HepG2 (cell line): Measurements from ENCODE around the gene GDAP1L1. TPM values are rescaled to one million over a fixed set of nuclear protein-coding genes. Genes with fewer than 3 reads are reported as not detected.

ENCODE experiments used
- CEBPB ChIP-seq: IDR thresholded peaks from 2 replicates; pipeline ENCODE4 v1.6.1; 2011; ENCODE audit warnings: low read depth, low read length, improper control_type of control experiment, borderline replicate concordance
- IKZF4 ChIP-seq: sonication (generic); formaldehyde crosslinking; IDR thresholded peaks from 2 replicates; pipeline ENCODE4 v1.5.1; 2020; ENCODE audit warnings: borderline replicate concordance, mild to moderate bottlenecking, low read depth, missing genetic modification reagents; ENCODE audit errors: not compliant biosample characterization
- KMT2A ChIP-seq: sonication (generic); formaldehyde crosslinking; IDR thresholded peaks from 2 replicates; pipeline ENCODE4 v1.4.0; 2020; ENCODE audit warnings: missing genetic modification reagents
- MAFK ChIP-seq, 2 experiments: IDR thresholded peaks in 1 of 2; conservative IDR thresholded peaks in 1 of 2; 2 replicates each; pipeline ENCODE4 v1.6.1; 2011; ENCODE audit warnings: improper control_type of control experiment in 2 of 2, low read length in 2 of 2
- MTF2 ChIP-seq: sonication (generic); formaldehyde crosslinking; IDR thresholded peaks from 2 replicates; pipeline ENCODE4 v1.5.0; 2020; ENCODE audit warnings: missing genetic modification reagents, borderline replicate concordance
- NR2F1 ChIP-seq, 2 experiments: fragments of 450-650 bp in 1 of 2; formaldehyde crosslinking in 1 of 2; IDR thresholded peaks; 2 replicates each; pipeline versions ENCODE4 v1.5.0 to v1.6.1; 2016 to 2020; ENCODE audit warnings: mild to moderate bottlenecking in 1 of 2, missing compliant biosample characterization in 1 of 2, missing genetic modification reagents in 1 of 2, moderate library complexity in 1 of 2
- NR2F6 ChIP-seq, 2 experiments: IDR thresholded peaks; 2 replicates each; pipeline ENCODE4 v1.6.1; 2016; ENCODE audit warnings: antibody characterized with exemption in 1 of 2, mild to moderate bottlenecking in 1 of 2
- RARA ChIP-seq: IDR thresholded peaks from 2 replicates; pipeline ENCODE4 v1.6.1; 2016; ENCODE audit warnings: missing genetic modification reagents, missing compliant biosample characterization
- RBAK ChIP-seq: sonication (generic); formaldehyde crosslinking; IDR thresholded peaks from 2 replicates; pipeline ENCODE4 v1.5.1; 2020; ENCODE audit warnings: mild to moderate bottlenecking, missing genetic modification reagents
- RBM22 ChIP-seq: fragments of 200-400 bp; formaldehyde crosslinking; optimal IDR thresholded peaks from 2 replicates; pipeline ENCODE3; 2017; ENCODE audit warnings: mild to moderate bottlenecking, low read length, moderate library complexity
- SSRP1 ChIP-seq: IDR thresholded peaks from 2 replicates; pipeline ENCODE4 v1.6.1; 2016; ENCODE audit warnings: control low read depth
- TAF15 ChIP-seq: fragments of 200-400 bp; formaldehyde crosslinking; IDR thresholded peaks from one replicate; pipeline ENCODE4 v1.6.1; 2018; ENCODE audit warnings: mild to moderate bottlenecking, low read depth, low read length; ENCODE audit not compliant: poor library complexity, severe bottlenecking
- ZBTB42 ChIP-seq: sonication (generic); formaldehyde crosslinking; IDR thresholded peaks from 2 replicates; pipeline ENCODE4 v1.5.0; 2020; ENCODE audit warnings: mild to moderate bottlenecking, missing genetic modification reagents
- ZKSCAN1 ChIP-seq: fragments of 150-350 bp; IDR thresholded peaks from 2 replicates; pipeline ENCODE4 v1.6.1; 2014; ENCODE audit warnings: low read length
- ZNF264 ChIP-seq: sonication (generic); formaldehyde crosslinking; IDR thresholded peaks from 2 replicates; pipeline ENCODE4 v1.4.0; 2020; ENCODE audit warnings: missing genetic modification reagents
- ZNF557 ChIP-seq: sonication (generic); formaldehyde crosslinking; IDR thresholded peaks from 2 replicates; pipeline ENCODE4 v1.4.0; 2020; ENCODE audit warnings: missing genetic modification reagents
- polyA plus RNA-seq, 8 experiments: library from polyadenylated mRNA; depleted of rRNA in 3 of 8; stranded (reverse) in 7 of 8; unstranded in 1 of 8; fragments of >200 nt; fragmentation: Illumina TruSeq in 4 of 8; extraction: Trizol in 4 of 8; gene quantifications; 2 replicates each; pipeline versions ENCODE4 v1.2.1 to v1.2.3, GENCODE V29; 2011 to 2016; ENCODE audit warnings: low read depth in 4 of 8, missing spikeins in 1 of 8, mixed read lengths in 1 of 8; ENCODE audit not compliant: insufficient read depth in 1 of 8
- total RNA-seq, 5 experiments: library from RNA; depleted of rRNA; stranded (reverse); fragments of >200 nt; fragmentation: Illumina TruSeq; extraction: Trizol; gene quantifications; 2 replicates each; pipeline ENCODE4 v1.2.3, GENCODE V29; 2016; ENCODE audit warnings: low read depth in 1 of 5
- TF ChIP-seq, protein P1 (sequence below): sonication (generic); formaldehyde crosslinking; IDR thresholded peaks from 2 replicates; pipeline ENCODE4 v1.5.0; 2020; ENCODE audit warnings: missing genetic modification reagents
- TF ChIP-seq, protein P2 (sequence below): sonication (generic); formaldehyde crosslinking; IDR thresholded peaks from 2 replicates; pipeline ENCODE4 v1.5.1; 2020; ENCODE audit warnings: mild to moderate bottlenecking, moderate library complexity, missing genetic modification reagents
- TF ChIP-seq, protein P3 (sequence below): sonication (generic); formaldehyde crosslinking; IDR thresholded peaks from 2 replicates; pipeline ENCODE4 v1.4.0; 2020; ENCODE audit warnings: missing genetic modification reagents
- TF ChIP-seq, protein P4 (sequence below): IDR thresholded peaks from 2 replicates; pipeline ENCODE4 v1.6.1; 2016; ENCODE audit warnings: missing compliant biosample characterization, missing genetic modification reagents, borderline replicate concordance
- TF ChIP-seq, protein P5 (sequence below): sonication (generic); formaldehyde crosslinking; IDR thresholded peaks from 2 replicates; pipeline ENCODE4 v1.5.0; 2020; ENCODE audit warnings: mild to moderate bottlenecking, missing genetic modification reagents, moderate library complexity

The GDAP1L1 gene
- total and polyA plus RNA-seq, 2 of the 13 experiments (the other 11 are each of a cell fraction or from before 2014, with no cell fraction given), result 0.04 TPM; not detected in 1

DNA sequence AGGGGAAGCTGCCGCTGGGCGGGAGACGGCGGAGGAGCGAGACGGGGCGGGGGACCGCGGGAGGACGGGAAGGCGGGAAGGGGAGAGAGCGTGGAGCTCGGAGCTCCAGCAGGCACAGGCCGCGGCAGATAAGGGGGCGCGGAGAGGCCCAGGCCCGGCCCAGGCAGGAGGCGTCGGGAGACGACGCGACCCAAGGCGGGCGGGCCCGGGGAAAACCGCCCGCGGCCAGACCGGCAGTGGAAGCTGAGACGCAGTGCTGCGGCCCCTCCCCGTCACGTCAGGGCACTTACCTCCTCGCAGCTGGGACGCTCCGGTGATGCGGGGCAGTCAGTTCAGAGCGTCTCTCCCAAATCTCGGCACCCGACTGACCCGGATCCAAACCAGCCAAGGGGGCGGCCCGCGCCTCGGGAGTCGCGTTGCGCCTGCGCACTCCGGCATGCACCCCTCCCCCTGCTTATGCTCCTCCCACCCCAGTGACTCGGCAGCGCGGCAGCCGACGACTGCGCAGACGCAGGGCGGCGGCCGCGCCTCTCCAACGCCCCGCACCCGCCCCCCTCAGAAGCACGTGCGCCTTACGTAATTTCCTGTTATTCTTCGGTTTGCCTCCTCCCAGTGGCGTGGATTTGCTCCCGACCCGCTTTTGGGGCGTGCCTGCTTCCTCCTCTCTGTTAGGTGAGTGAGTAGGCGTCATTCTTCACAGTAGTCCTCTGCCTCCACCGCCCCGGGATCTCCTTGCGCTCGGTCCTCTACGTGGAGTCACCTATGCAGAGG is 36.5 kb upstream of the GDAP1L1 start, which contains the start of gene OSER1 (continued):
- TF ChIP-seq KMT2A (CRISPR knock-in tag) (peak; percentile 92), MTF2 (CRISPR knock-in tag) (peak; percentile 84), ZKSCAN1 (peak; percentile 16; the same call in 1 of the 2 replicates), RARA (CRISPR knock-in tag) (peak; percentile 63), ZNF557 (CRISPR knock-in tag) (no peak), RBAK (CRISPR knock-in tag) (0 out of 2 replicates have a peak, but pooled peaks have one; percentile 24), IKZF4 (CRISPR knock-in tag) (peak; percentile 25), ZNF264 (CRISPR knock-in tag) (no peak), CEBPB (peak; percentile 81; the same call in 1 of the 2 replicates), NR2F1 (CRISPR knock-in tag; IDR thresholded peaks at IDR 0.05) (peak in 1 of 2 experiments; percentile 16; a peak in 1 of 4 replicates), TAF15 (no peak), MAFK (conservative IDR thresholded peaks at IDR 0.05 in 1 of 2, IDR thresholded peaks at IDR 0.05 in 1 of 2; ENCODE audit: low read length in 2 of 2) (peak in 1 of 2 experiments; percentile 28; a peak in 1 of 4 replicates), SSRP1 (peak; percentile 2; the same call in 1 of the 2 replicates), ZBTB42 (CRISPR knock-in tag) (peak; percentile 82; the same call in 1 of the 2 replicates), RBM22 (no peak), NR2F6 (IDR thresholded peaks at IDR 0.05) (no peak), NR2F6 (CRISPR knock-in tag; IDR thresholded peaks at IDR 0.05) (0 out of 2 replicates have a peak, but pooled peaks have one; percentile 9)
- TF ChIP-seq, protein P1, sequence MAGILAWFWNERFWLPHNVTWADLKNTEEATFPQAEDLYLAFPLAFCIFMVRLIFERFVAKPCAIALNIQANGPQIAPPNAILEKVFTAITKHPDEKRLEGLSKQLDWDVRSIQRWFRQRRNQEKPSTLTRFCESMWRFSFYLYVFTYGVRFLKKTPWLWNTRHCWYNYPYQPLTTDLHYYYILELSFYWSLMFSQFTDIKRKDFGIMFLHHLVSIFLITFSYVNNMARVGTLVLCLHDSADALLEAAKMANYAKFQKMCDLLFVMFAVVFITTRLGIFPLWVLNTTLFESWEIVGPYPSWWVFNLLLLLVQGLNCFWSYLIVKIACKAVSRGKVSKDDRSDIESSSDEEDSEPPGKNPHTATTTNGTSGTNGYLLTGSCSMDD, result no peak
- TF ChIP-seq, protein P2, sequence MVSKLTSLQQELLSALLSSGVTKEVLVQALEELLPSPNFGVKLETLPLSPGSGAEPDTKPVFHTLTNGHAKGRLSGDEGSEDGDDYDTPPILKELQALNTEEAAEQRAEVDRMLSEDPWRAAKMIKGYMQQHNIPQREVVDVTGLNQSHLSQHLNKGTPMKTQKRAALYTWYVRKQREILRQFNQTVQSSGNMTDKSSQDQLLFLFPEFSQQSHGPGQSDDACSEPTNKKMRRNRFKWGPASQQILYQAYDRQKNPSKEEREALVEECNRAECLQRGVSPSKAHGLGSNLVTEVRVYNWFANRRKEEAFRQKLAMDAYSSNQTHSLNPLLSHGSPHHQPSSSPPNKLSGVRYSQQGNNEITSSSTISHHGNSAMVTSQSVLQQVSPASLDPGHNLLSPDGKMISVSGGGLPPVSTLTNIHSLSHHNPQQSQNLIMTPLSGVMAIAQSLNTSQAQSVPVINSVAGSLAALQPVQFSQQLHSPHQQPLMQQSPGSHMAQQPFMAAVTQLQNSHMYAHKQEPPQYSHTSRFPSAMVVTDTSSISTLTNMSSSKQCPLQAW (CRISPR knock-in tag), result peak; percentile 96
- TF ChIP-seq, protein P3, sequence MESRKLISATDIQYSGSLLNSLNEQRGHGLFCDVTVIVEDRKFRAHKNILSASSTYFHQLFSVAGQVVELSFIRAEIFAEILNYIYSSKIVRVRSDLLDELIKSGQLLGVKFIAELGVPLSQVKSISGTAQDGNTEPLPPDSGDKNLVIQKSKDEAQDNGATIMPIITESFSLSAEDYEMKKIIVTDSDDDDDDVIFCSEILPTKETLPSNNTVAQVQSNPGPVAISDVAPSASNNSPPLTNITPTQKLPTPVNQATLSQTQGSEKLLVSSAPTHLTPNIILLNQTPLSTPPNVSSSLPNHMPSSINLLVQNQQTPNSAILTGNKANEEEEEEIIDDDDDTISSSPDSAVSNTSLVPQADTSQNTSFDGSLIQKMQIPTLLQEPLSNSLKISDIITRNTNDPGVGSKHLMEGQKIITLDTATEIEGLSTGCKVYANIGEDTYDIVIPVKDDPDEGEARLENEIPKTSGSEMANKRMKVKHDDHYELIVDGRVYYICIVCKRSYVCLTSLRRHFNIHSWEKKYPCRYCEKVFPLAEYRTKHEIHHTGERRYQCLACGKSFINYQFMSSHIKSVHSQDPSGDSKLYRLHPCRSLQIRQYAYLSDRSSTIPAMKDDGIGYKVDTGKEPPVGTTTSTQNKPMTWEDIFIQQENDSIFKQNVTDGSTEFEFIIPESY (CRISPR knock-in tag), result peak; percentile 13; the same call in 1 of the 2 replicates
- TF ChIP-seq, protein P4, sequence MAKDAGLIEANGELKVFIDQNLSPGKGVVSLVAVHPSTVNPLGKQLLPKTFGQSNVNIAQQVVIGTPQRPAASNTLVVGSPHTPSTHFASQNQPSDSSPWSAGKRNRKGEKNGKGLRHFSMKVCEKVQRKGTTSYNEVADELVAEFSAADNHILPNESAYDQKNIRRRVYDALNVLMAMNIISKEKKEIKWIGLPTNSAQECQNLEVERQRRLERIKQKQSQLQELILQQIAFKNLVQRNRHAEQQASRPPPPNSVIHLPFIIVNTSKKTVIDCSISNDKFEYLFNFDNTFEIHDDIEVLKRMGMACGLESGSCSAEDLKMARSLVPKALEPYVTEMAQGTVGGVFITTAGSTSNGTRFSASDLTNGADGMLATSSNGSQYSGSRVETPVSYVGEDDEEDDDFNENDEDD (CRISPR knock-in tag), result peak; percentile 49; the same call in 1 of the 2 replicates
- TF ChIP-seq, protein P5, sequence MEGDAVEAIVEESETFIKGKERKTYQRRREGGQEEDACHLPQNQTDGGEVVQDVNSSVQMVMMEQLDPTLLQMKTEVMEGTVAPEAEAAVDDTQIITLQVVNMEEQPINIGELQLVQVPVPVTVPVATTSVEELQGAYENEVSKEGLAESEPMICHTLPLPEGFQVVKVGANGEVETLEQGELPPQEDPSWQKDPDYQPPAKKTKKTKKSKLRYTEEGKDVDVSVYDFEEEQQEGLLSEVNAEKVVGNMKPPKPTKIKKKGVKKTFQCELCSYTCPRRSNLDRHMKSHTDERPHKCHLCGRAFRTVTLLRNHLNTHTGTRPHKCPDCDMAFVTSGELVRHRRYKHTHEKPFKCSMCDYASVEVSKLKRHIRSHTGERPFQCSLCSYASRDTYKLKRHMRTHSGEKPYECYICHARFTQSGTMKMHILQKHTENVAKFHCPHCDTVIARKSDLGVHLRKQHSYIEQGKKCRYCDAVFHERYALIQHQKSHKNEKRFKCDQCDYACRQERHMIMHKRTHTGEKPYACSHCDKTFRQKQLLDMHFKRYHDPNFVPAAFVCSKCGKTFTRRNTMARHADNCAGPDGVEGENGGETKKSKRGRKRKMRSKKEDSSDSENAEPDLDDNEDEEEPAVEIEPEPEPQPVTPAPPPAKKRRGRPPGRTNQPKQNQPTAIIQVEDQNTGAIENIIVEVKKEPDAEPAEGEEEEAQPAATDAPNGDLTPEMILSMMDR (CRISPR knock-in tag), result peak; percentile 44
